Muscle layer of duodenum (tissue), 2 donors: Measurements from ENCODE around the gene WWTR1.

ENCODE experiments used
- H3K27ac ChIP-seq: one replicate; pipeline ENCODE4 v1.7.0; 2013; ENCODE audit warnings: mild to moderate bottlenecking, low read length
- H3K27me3 ChIP-seq: one replicate; pipeline ENCODE4 v1.7.0; 2013; ENCODE audit warnings: low read depth, mild to moderate bottlenecking, control low read depth, low read length
- H3K36me3 ChIP-seq, 2 donors: one replicate each; pipeline ENCODE4 v1.7.0; 2013; ENCODE audit warnings: low read length in 2 of 2, control low read depth in 1 of 2, mild to moderate bottlenecking in 1 of 2; ENCODE audit not compliant: insufficient read depth in 2 of 2, control insufficient read depth in 1 of 2
- H3K4me1 ChIP-seq, 2 donors: one replicate each; pipeline ENCODE4 v1.7.0; 2013; ENCODE audit warnings: low read length in 2 of 2, mild to moderate bottlenecking in 2 of 2, control low read depth in 1 of 2, moderate library complexity in 1 of 2; ENCODE audit not compliant: insufficient read depth in 2 of 2, control insufficient read depth in 1 of 2
- H3K4me3 ChIP-seq, 2 donors: one replicate each; pipeline ENCODE4 v1.7.0; 2013; ENCODE audit warnings: low read length in 2 of 2, low read depth in 1 of 2, mild to moderate bottlenecking in 1 of 2
- H3K9me3 ChIP-seq, 2 donors: one replicate each; pipeline ENCODE4 v1.7.0; 2013; ENCODE audit warnings: low read length in 2 of 2, control low read depth in 1 of 2, mild to moderate bottlenecking in 1 of 2; ENCODE audit not compliant: control insufficient read depth in 1 of 2
- donor health status: healthy.

WWTR1 gene

GRCh38 chr3:149538371-149538770 is 119.5 kb downstream of the WWTR1 start:
- Histone ChIP-seq H3K27ac (no peak overlapping the region), H3K4me3 (no peak overlapping the region), H3K4me1 (peaks cover 7 to 47% of the 10 kb centered on the region in 2 donors), H3K36me3 (peaks cover 8 to 13% of the 10 kb centered on the region in 2 donors), H3K9me3 (no peaks in the 10 kb centered on the region), H3K27me3 (no peaks in the 10 kb centered on the region)

- H3K27me3 ChIP-seq, result no peaks in the 10 kb centered on the region
- no peaks in the 10 kb centered on the region for H3K9me3 ChIP-seq
- peak overlapping the region; percentile 3 for H3K27ac ChIP-seq
- H3K4me1 ChIP-seq, result peaks cover 7 to 55% of the 10 kb centered on the region in 2 donors
- peaks cover 0 to 4% of the 10 kb centered on the region in 2 donors for H3K36me3 ChIP-seq
- H3K4me3 ChIP-seq, result no peak overlapping the region
These were observed 121.4 kb downstream of the WWTR1 start for GRCh38 chr3:149536429-149536828.

- Histone ChIP-seq H3K27ac (peak overlapping the region; percentile 57), H3K9me3 (no peaks in the 10 kb centered on the region), H3K4me3 (no peak overlapping the region), H3K27me3 (no peaks in the 10 kb centered on the region), H3K36me3 (no peaks in the 10 kb centered on the region), H3K4me1 (peaks cover 7 to 60% of the 10 kb centered on the region in 2 donors)
These were observed 122.5 kb downstream of the WWTR1 start for GRCh38 chr3:149535333-149535685.

GRCh38 chr3:149534671-149535332 is 123.0 kb downstream of the WWTR1 start:
- Histone ChIP-seq H3K27me3 (no peaks in the 10 kb centered on the region), H3K27ac (peak overlapping the region; percentile 57), H3K4me3 (no peak overlapping the region), H3K9me3 (no peaks in the 10 kb centered on the region), H3K4me1 (peaks cover 7 to 55% of the 10 kb centered on the region in 2 donors), H3K36me3 (no peaks in the 10 kb centered on the region)

DNA sequence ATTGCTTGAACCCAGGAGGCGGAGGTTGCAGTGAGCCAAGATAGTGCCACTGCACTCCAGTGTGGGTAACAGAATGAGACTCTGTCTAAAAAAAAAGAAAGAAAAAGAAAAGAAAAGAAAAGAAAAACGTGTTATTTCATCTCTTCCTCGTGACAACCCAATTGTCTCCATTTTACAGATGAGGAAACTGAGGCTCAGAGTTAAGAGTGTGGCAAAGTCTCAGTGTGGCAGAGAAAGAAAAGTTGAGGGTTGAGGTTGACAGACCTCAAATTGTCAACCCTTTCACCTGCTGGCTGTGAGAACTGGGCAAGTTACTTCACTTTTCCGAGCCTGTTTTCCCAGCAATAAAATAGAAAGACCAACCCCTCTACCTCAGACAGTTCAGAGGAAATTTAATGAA is 123.7 kb downstream of the WWTR1 start:
- H3K4me1 ChIP-seq, result peaks cover 7 to 53% of the 10 kb centered on the region in 2 donors
- H3K27me3 ChIP-seq, result no peaks in the 10 kb centered on the region
- no peaks in the 10 kb centered on the region for H3K9me3 ChIP-seq
- no peak overlapping the region for H3K4me3 ChIP-seq
- H3K36me3 ChIP-seq, result no peaks in the 10 kb centered on the region
- peak overlapping the region; percentile 57 for H3K27ac ChIP-seq

DNA sequence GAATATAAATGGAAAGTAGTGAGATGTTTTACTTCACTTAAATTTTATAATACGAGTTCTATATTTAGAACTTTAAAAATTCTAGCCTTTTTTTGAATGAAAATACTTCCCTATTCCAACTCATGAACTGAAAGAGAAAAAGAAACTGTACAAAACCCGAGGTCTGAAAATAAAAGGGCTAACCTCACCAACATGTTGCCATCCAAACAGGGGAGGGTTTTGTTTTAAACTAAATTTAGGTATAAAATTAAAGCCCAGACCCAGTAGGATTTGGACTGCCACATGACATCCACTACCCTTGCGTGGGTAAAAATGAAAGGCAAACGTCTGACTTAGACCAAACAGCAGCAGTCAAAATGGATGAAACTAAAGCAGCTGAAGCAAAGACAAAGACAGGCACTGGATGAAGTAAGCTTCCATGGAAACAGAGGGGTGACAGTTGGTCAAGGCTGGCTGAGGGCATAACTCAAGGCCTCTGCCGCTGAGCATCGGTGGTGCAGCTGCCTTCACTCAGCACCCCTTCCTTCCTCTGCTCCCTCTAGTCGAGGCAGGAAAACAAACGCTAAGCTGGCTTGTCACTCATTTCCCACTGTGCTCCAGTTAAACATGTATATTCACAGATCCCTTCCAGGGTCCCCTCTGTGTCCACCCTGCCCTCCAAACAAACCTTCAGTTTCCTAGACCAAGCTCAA is 125.2 kb downstream of the WWTR1 start:
- Histone ChIP-seq H3K27ac (no peak overlapping the region), H3K4me3 (peak overlapping the region in 1 of 2 donors; percentile 1), H3K36me3 (peaks cover 0 to 3% of the 10 kb centered on the region in 2 donors), H3K9me3 (no peaks in the 10 kb centered on the region), H3K4me1 (peaks cover 7 to 64% of the 10 kb centered on the region in 2 donors), H3K27me3 (no peaks in the 10 kb centered on the region)

GRCh38 chr3:149529099-149529498 is 128.7 kb downstream of the WWTR1 start:
- no peak overlapping the region for H3K27ac ChIP-seq
- H3K27me3 ChIP-seq, result no peaks in the 10 kb centered on the region
- peaks cover 0 to 37% of the 10 kb centered on the region in 2 donors for H3K4me1 ChIP-seq
- peaks cover 10 to 15% of the 10 kb centered on the region in 2 donors for H3K36me3 ChIP-seq
- no peak overlapping the region for H3K4me3 ChIP-seq
- H3K9me3 ChIP-seq, result no peaks in the 10 kb centered on the region

DNA sequence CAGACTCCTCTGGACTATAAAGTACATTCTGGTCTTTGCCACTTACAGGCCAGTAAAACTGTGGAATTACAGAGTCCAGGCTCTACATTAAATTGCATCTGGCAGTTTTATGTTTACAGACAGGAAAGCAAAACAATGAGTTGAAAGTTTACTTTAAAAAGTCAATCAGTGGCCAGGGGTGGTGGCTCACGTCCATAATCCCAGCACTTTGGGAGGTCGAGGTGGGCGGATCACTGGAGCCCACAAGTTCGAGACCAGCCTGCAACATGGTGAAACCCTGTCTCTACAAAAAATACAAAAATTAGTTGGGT is 129.5 kb downstream of the WWTR1 start:
- H3K4me1 ChIP-seq, result peaks cover 0 to 31% of the 10 kb centered on the region in 2 donors
- H3K27ac ChIP-seq, result no peak overlapping the region
- H3K36me3 ChIP-seq, result peaks cover 10 to 21% of the 10 kb centered on the region in 2 donors

GRCh38 chr3:149527531-149528339 is 130.1 kb downstream of the WWTR1 start:
- Histone ChIP-seq H3K4me1 (peaks cover 0 to 30% of the 10 kb centered on the region in 2 donors), H3K27me3 (no peaks in the 10 kb centered on the region), H3K27ac (no peak overlapping the region), H3K9me3 (no peaks in the 10 kb centered on the region), H3K36me3 (peaks cover 10 to 23% of the 10 kb centered on the region in 2 donors), H3K4me3 (no peak overlapping the region)

More for the DNA sequence above, 129.5 kb downstream of the WWTR1 start:
- Histone ChIP-seq H3K27me3 (no peaks in the 10 kb centered on the region), H3K9me3 (no peaks in the 10 kb centered on the region), H3K4me3 (no peak overlapping the region)

GRCh38 chr3:149523512-149524299 is 134.1 kb downstream of the WWTR1 start:
- no peak overlapping the region for H3K4me3 ChIP-seq
- peaks cover 0 to 16% of the 10 kb centered on the region in 2 donors for H3K4me1 ChIP-seq
- no peaks in the 10 kb centered on the region for H3K9me3 ChIP-seq
- H3K36me3 ChIP-seq, result peaks cover 23 to 42% of the 10 kb centered on the region in 2 donors
- H3K27ac ChIP-seq, result no peak overlapping the region
- H3K27me3 ChIP-seq, result no peaks in the 10 kb centered on the region

DNA sequence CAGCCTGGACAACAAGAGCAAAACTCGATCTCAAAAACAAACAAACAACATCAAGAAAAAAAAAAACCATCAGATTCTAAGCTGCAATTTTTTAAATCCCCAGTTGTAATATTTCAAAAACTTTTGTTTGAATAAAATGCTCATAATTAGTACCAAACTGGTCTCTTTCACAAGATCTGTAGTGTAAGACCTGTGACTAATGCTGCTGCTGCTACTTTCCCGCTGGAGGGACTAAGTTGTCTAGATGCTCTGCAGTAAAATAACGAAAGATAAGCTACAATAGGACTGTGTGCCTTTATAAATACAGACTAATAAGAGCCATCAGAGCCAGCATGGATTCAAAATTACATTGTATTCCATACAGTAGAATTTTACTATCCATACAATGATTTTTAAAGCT is 137.9 kb downstream of the WWTR1 start:
- no peak overlapping the region for H3K4me3 ChIP-seq
- H3K4me1 ChIP-seq, result no peaks in the 10 kb centered on the region
- H3K9me3 ChIP-seq, result no peaks in the 10 kb centered on the region
- no peak overlapping the region for H3K27ac ChIP-seq
- H3K36me3 ChIP-seq, result peaks cover 15 to 42% of the 10 kb centered on the region in 2 donors
- H3K27me3 ChIP-seq, result no peaks in the 10 kb centered on the region
